ENCODE data around the gene TRIM14. TPM values are rescaled to one million over a fixed set of nuclear protein-coding genes. Genes with fewer than 3 reads are reported as not detected.

The TRIM14 gene
- polyA plus RNA-seq, 2 of the 4 experiments (the other 2 are of a cell fraction): 8.8 to 9.2 TPM

DNA sequence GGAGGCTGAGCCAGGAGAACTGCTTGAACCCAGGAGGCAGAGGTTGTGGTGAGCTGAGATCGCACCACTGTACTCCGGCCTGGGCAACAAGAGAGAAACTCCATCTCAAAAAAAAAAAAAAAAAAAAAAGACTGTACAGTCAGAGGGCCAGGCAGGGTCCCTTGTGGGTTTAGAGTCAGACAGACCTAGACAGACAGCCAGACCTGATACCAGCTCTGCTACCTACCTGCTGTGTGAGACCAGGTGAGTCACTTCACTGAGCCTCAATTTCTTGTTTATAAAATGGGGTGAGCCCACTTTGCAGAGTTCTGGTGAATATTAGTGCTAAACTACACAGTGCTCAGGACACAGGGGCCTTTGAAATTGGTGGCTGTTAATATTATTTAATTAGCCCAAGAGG lies 19.7 kb downstream of the TRIM14 start:
- 100% methylated on average over 2 of the region's 2 CpGs for WGBS (ENCODE audit: missing lambda C conversion rate)
- ChIA-PET CTCF (interaction anchor here (2.0 kb wide), 1 partner anchor 26 kb away, joined by 6 read pairs; no protein-coding TSS in a partner anchor), POLR2A (no interaction called here)
- Histone ChIP-seq H3K27ac (no peak overlapping the region), H3K9me3 (no peaks in the 10 kb centered on the region), H3K4me2 (no peak overlapping the region), H3K4me1 (no peaks in the 10 kb centered on the region), H3K4me3 (no peak overlapping the region)
- no peak for TF ChIP-seq PBX3 (IDR thresholded peaks at IDR 0.05)
- TF ChIP-seq KDM5A (IDR thresholded peaks at IDR 0.05): no peak
- TF ChIP-seq ZC3H11A (IDR thresholded peaks at IDR 0.05): no peak
- no peak for TF ChIP-seq GATA3 (IDR thresholded peaks at IDR 0.05; ENCODE audit: borderline replicate concordance)
- no peak for TF ChIP-seq EP300 (IDR thresholded peaks at IDR 0.05)
- DNase-seq (ENCODE audit: low read depth in 1 of 2, low spot score in 1 of 2) (no peak), FAIRE-seq (no peak), ATAC-seq (no peak)

DNA sequence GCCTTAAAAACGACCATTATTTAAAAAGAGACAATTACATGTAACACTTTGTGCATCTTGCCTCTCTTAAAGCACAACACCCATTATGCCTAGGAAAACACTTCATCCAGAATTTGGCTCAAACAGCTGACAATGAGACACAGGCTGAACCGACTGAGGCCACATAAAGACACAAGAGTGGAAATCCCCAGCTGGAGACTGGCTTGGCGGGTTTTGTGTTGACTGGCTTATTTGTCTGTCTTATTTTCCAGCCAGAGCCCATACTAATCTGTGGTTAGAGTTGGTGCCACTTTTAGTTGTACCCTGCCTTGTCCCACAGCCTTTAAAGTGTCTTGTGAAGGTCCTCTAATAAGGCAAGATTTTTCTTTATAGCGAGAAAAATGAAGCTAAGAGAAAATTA lies 21.2 kb downstream of the TRIM14 start:
- TF ChIP-seq ESRRA (IDR thresholded peaks at IDR 0.05; ENCODE audit: borderline replicate concordance, low read length): no peak
- no peak for TF ChIP-seq PBX3 (IDR thresholded peaks at IDR 0.05)
- no peak for TF ChIP-seq POLR2A (IDR thresholded peaks at IDR 0.05; ENCODE audit: low read length)
- TF ChIP-seq MYC (IDR thresholded peaks at IDR 0.05; ENCODE audit: borderline replicate concordance, low read length): no peak
- TF ChIP-seq HDAC2 (IDR thresholded peaks at IDR 0.05): no peak
- no peak for TF ChIP-seq CBX2 (IDR thresholded peaks at IDR 0.05; ENCODE audit: borderline replicate concordance, low read depth)
- TF ChIP-seq PHF8 (IDR thresholded peaks at IDR 0.05; ENCODE audit: borderline replicate concordance, low read depth): no peak
- TF ChIP-seq HES2 (IDR thresholded peaks at IDR 0.05): no peak
- Histone ChIP-seq H3K4me1 (no peaks in the 10 kb centered on the region), H3K9me3 (no peaks in the 10 kb centered on the region), H3K4me2 (no peak overlapping the region), H3K27ac (no peak overlapping the region), H3K4me3 (no peak overlapping the region)
- no peak for FAIRE-seq
- no peak for ATAC-seq
- CTCF ChIA-PET: interaction anchor here (1.2 to 2.0 kb wide), 4 partner anchors 9 to 26 kb away, joined by 4 to 8 read pairs (median 6); no protein-coding TSS in a partner anchor
- POLR2A ChIA-PET: no interaction called here
- no peak for DNase-seq (ENCODE audit: low read depth in 1 of 2, low spot score in 1 of 2)
- 74% methylated on average over 4 of the region's 4 CpGs for whole genome bisulfite sequencing (ENCODE audit: missing lambda C conversion rate)

GRCh38 chr9:98096091-98096490 lies 22.9 kb downstream of the TRIM14 start:
- H3K27ac ChIP-seq: no peak overlapping the region
- H3K9me3 ChIP-seq: no peaks in the 10 kb centered on the region
- DNase-seq (ENCODE audit: low read depth in 1 of 2, low spot score in 1 of 2) (no peak), ATAC-seq (no peak), FAIRE-seq (no peak)
- CTCF ChIA-PET: interaction anchor here (1.1 to 2.7 kb wide), 4 partner anchors 12 to 220 kb away, joined by 3 to 8 read pairs (median 6); no protein-coding TSS in a partner anchor
- WGBS (ENCODE audit: missing lambda C conversion rate): 90% methylated on average over 5 of the region's 5 CpGs
- TF ChIP-seq PHF8 (IDR thresholded peaks at IDR 0.05; ENCODE audit: borderline replicate concordance, low read depth) (no peak), POLR2A (IDR thresholded peaks at IDR 0.05; ENCODE audit: low read length) (no peak), RFX5 (IDR thresholded peaks at IDR 0.05) (no peak), CHD4 (IDR thresholded peaks at IDR 0.05; ENCODE audit: borderline replicate concordance) (no peak), FOSB (CRISPR knock-in tag; IDR thresholded peaks at IDR 0.05) (no peak), EHMT2 (IDR thresholded peaks at IDR 0.05; ENCODE audit: low read depth) (no peak), ZC3H11A (IDR thresholded peaks at IDR 0.05) (no peak), GATA3 (IDR thresholded peaks at IDR 0.05; ENCODE audit: borderline replicate concordance) (no peak), NR3C1 (IDR thresholded peaks at IDR 0.05) (no peak), JUNB (IDR thresholded peaks at IDR 0.05) (no peak), REST (IDR thresholded peaks at IDR 0.05) (no peak), EHF (CRISPR knock-in tag; IDR thresholded peaks at IDR 0.05) (no peak), MAZ (IDR thresholded peaks at IDR 0.05; ENCODE audit: borderline replicate concordance, low read depth, low read length) (no peak), NFE2L2 (conservative IDR thresholded peaks at IDR 0.05; ENCODE audit: low read length) (no peak)
- H3K4me2 ChIP-seq: no peak overlapping the region
- H3K4me3 ChIP-seq: no peak overlapping the region
- POLR2A ChIA-PET: no interaction called here
- H3K4me1 ChIP-seq: no peaks in the 10 kb centered on the region
